K562 (cell line): ENCODE measurements around the gene PRKG1. TPM values are rescaled to one million over a fixed set of nuclear protein-coding genes. Genes with fewer than 3 reads are reported as not detected.

Source experiments
- ATAC-seq: fragments of 200-7000 bp; cut with Tn5 transposase; 3 replicates; pipeline ENCODE4 v1.9.1; 2020; ENCODE audit warnings: moderate library complexity
- BruUV-seq: library from RNA; stranded (reverse); fragments of 400-500 nt; replicated peaks from 2 replicates; lab custom pipeline; 2021; lab: Mats Ljungman, UMichigan
- CTCF ChIA-PET: fragments of 300-600 bp; formaldehyde crosslinking; extraction: SDS; loops from one replicate; lab custom pipeline; 2021; ENCODE audit warnings: low intra/inter-chr PET ratio; lab: Yijun Ruan, JAX
- POLR2A ChIA-PET: fragments of 300-600, 350-650 bp; sonication (Branson Sonifier 250); formaldehyde crosslinking; extraction: SDS; loops from one replicate; lab custom pipeline; 2021; ENCODE audit warnings: antibody characterized with exemption, inconsistent platforms; lab: Yijun Ruan, JAX
- DNase-seq, 4 experiments: peaks; one replicate each; pipeline versions ENCODE4 v3.0.0 to v3.0.0-alpha.2; 2011 to 2018; ENCODE audit warnings: low spot score in 3 of 4, mixed read lengths in 3 of 4; ENCODE audit errors: extremely low read depth in 1 of 4
- FAIRE-seq: peaks from 2 replicates; lab custom pipeline; 2011; peaks lifted over from hg19 to GRCh38; lab: Jason Lieb, UNC
- H2AFZ ChIP-seq: 2 replicates; pipeline ENCODE4 v1.6.0; 2011; ENCODE audit warnings: low read depth, low read length, control low read depth, inconsistent platforms
- H3K27ac ChIP-seq: fragments of 200-600 bp; 3 replicates; pipeline ENCODE4 v1.8.0; 2011; ENCODE audit warnings: low read depth, mild to moderate bottlenecking, control low read depth, inconsistent platforms, low read length, moderate library complexity, mixed read lengths; ENCODE audit errors: extremely low read depth
- H3K27me3 ChIP-seq, 2 experiments: fragments of 300-600 bp in 1 of 2; 2 replicates in 1 of 2; 3 replicates in 1 of 2; pipeline versions ENCODE4 v1.6.0 to v1.8.0; 2011; ENCODE audit warnings: inconsistent platforms in 2 of 2, low read length in 2 of 2, mild to moderate bottlenecking in 1 of 2, mixed read lengths in 1 of 2, moderate library complexity in 1 of 2; ENCODE audit not compliant: control insufficient read depth in 2 of 2, insufficient read depth in 2 of 2
- H3K36me3 ChIP-seq: fragments of 300-600 bp; 3 replicates; pipeline ENCODE4 v1.8.0; 2011; ENCODE audit warnings: mild to moderate bottlenecking, low read length, inconsistent platforms; ENCODE audit not compliant: control insufficient read depth, insufficient read depth
- H3K4me1 ChIP-seq, 2 experiments: fragments of 200-600 bp in 1 of 2; replicated peaks in 1 of 2; 2 replicates in 1 of 2; 3 replicates in 1 of 2; pipeline versions ENCODE4 v1.5.1 to v1.8.0; 2011; ENCODE audit warnings: inconsistent platforms in 2 of 2, low read length in 2 of 2, mild to moderate bottlenecking in 1 of 2, mixed read lengths in 1 of 2, moderate library complexity in 1 of 2; ENCODE audit not compliant: control insufficient read depth in 2 of 2, insufficient read depth in 2 of 2
- H3K4me2 ChIP-seq: 2 replicates; pipeline ENCODE4 v1.6.1; 2011; ENCODE audit warnings: low read length, control low read depth, inconsistent platforms, mixed read lengths; ENCODE audit not compliant: insufficient read depth
- H3K4me3 ChIP-seq: fragments of 200-600 bp; sonication (generic), shearing (Covaris generic); 2 replicates; pipeline ENCODE4 v1.5.1; 2016; ENCODE audit warnings: control low read depth, inconsistent platforms
- H3K79me2 ChIP-seq: fragments of 200-600 bp; 3 replicates; pipeline ENCODE4 v1.8.0; 2011; ENCODE audit warnings: low read length, inconsistent platforms; ENCODE audit not compliant: control insufficient read depth, insufficient read depth
- H3K9ac ChIP-seq, 2 experiments: 2 replicates each; pipeline versions ENCODE4 v1.6.0 to v1.6.1; 2011; ENCODE audit warnings: low read depth in 2 of 2, low read length in 2 of 2, control low read depth in 1 of 2, inconsistent platforms in 1 of 2, mild to moderate bottlenecking in 1 of 2, mixed read lengths in 1 of 2; ENCODE audit not compliant: insufficient read depth in 1 of 2
- H3K9me1 ChIP-seq: one replicate; pipeline ENCODE4 v1.6.0; 2011; ENCODE audit warnings: inconsistent platforms, mild to moderate bottlenecking, low read length, moderate library complexity; ENCODE audit not compliant: control insufficient read depth, insufficient read depth
- H3K9me3 ChIP-seq: replicated peaks from 2 replicates; pipeline ENCODE4 v1.5.1; 2011; ENCODE audit warnings: low read depth, low read length, inconsistent platforms; ENCODE audit not compliant: control insufficient read depth, insufficient read depth
- H4K20me1 ChIP-seq: replicated peaks from 2 replicates; pipeline ENCODE4 v1.6.1; 2011; ENCODE audit warnings: low read length, inconsistent platforms, mixed read lengths; ENCODE audit not compliant: control insufficient read depth, insufficient read depth
- BMI1 ChIP-seq: fragments of 150-350 bp; IDR thresholded peaks from 2 replicates; pipeline ENCODE4 v1.6.1; 2014; ENCODE audit warnings: low read length
- GTF3C2 ChIP-seq: IDR thresholded peaks from 3 replicates; pipeline ENCODE4 v1.6.1; 2011; ENCODE audit warnings: borderline replicate concordance, mild to moderate bottlenecking, moderate library complexity; ENCODE audit not compliant: insufficient read length; ENCODE audit errors: extremely low read depth
- MXI1 ChIP-seq: IDR thresholded peaks from 2 replicates; pipeline ENCODE4 v1.6.1; 2011; ENCODE audit warnings: low read depth, mild to moderate bottlenecking, improper control_type of control experiment, low read length
- NCOA1 ChIP-seq: fragments of 450-650 bp; IDR thresholded peaks from 2 replicates; pipeline ENCODE4 v1.6.1; 2016; ENCODE audit warnings: low read depth
- NR0B1 ChIP-seq: fragments of 450-650 bp; IDR thresholded peaks from one replicate; pipeline ENCODE4 v1.6.1; 2018; ENCODE audit warnings: mild to moderate bottlenecking, moderate library complexity; ENCODE audit not compliant: partially characterized antibody
- SMARCB1 ChIP-seq: IDR thresholded peaks from 2 replicates; pipeline ENCODE4 v1.6.1; 2011; ENCODE audit warnings: improper control_type of control experiment, low read depth; ENCODE audit not compliant: insufficient read length
- SNIP1 ChIP-seq: fragments of 450-650 bp; IDR thresholded peaks from 2 replicates; pipeline ENCODE4 v1.7.1; 2017; ENCODE audit warnings: low read depth, mild to moderate bottlenecking
- SPI1 ChIP-seq: IDR thresholded peaks from 2 replicates; pipeline ENCODE4 v1.6.1; 2011; ENCODE audit warnings: low read depth, low read length, control low read depth, borderline replicate concordance
- SREBF1 ChIP-seq: fragments of 150-350 bp; IDR thresholded peaks from 2 replicates; pipeline ENCODE4 v1.6.1; 2014; ENCODE audit warnings: antibody characterized with exemption, low read depth, low read length, borderline replicate concordance
- THAP7 ChIP-seq: fragments of 250-450 bp; sonication (Bioruptor Pico); IDR thresholded peaks from 2 replicates; pipeline ENCODE4 v1.5.0; 2021
- ZNF146 ChIP-seq: IDR thresholded peaks from one replicate; pipeline ENCODE4 v1.6.1; 2018; ENCODE audit warnings: missing compliant biosample characterization; ENCODE audit not compliant: unreplicated experiment
- ZSCAN32 ChIP-seq: fragments of 450-650 bp; formaldehyde crosslinking; IDR thresholded peaks from 2 replicates; pipeline ENCODE4 v1.4.0; 2020; ENCODE audit warnings: mild to moderate bottlenecking, moderate library complexity
- WGBS: fragments of 100-300 bp; shearing (Covaris generic); methylation state at CpG from one replicate; pipeline ENCODE4 v1.1.6; 2016; ENCODE audit warnings: low coverage, mixed read lengths; ENCODE audit not compliant: insufficient coverage; ENCODE audit errors: missing lambda C conversion rate; 5-methylcytosine and 5-hydroxymethylcytosine counted together
- in situ Hi-C: fragments of 300-500 bp; cut with MboI; formaldehyde crosslinking; loops from 4 replicates; pipeline ENCODE4 v1.15.0; 2018; ENCODE audit warnings: inconsistent platforms, mixed read lengths
- intact Hi-C: fragments of 100-400 bp; cut with micrococcal nuclease; formaldehyde crosslinking; loops from 2 replicates; pipeline ENCODE4 v1.14.2; 2022
- polyA plus RNA-seq, 8 experiments: library from polyadenylated mRNA; depleted of rRNA in 4 of 8; stranded (reverse) in 5 of 8; unstranded in 3 of 8; fragments of >200 nt; fragmentation: Nextera tagmentation in 2 of 8; fragmentation: Illumina TruSeq in 1 of 8; extraction: Ambion mirVana in 2 of 8; extraction: Trizol in 1 of 8; gene quantifications; 2 replicates each; pipeline versions ENCODE4 v1.2.1 to v1.2.3, GENCODE V29; 2011 to 2014; ENCODE audit warnings: inconsistent platforms in 1 of 8, missing spikeins in 1 of 8
- total RNA-seq, 7 experiments: library from RNA; depleted of rRNA in 6 of 7; stranded (reverse); fragments of >200 nt in 6 of 7; fragmentation: Illumina TruSeq in 2 of 7; extraction: Trizol in 2 of 7; gene quantifications; 2 replicates each; pipeline versions ENCODE4 v1.2.1 to v1.2.3, GENCODE V29; 2011 to 2021; ENCODE audit warnings: low replicate concordance in 1 of 7

Gene PRKG1
- total and polyA plus RNA-seq, 9 of the 15 experiments (the other 6 are each of a cell fraction or from before 2014, with no cell fraction given): 0.22 TPM; not detected in 8

GRCh38 chr10:51838471-51838870 lies 764.2 kb downstream of the PRKG1 start (continued):
- TF ChIP-seq SREBF1: no peak
- no peak for TF ChIP-seq SPI1

- TF ChIP-seq SMARCB1: no peak
- TF ChIP-seq NCOA1: no peak
- no peak for TF ChIP-seq GTF3C2
- TF ChIP-seq MXI1: no peak
- TF ChIP-seq BMI1: no peak
- TF ChIP-seq SNIP1: no peak
- no peak for TF ChIP-seq ZNF146
- TF ChIP-seq NR0B1: no peak
- TF ChIP-seq THAP7 (CRISPR knock-in tag): no peak
- TF ChIP-seq ZSCAN32: no peak
- ATAC-seq (no peak), FAIRE-seq (no peak), DNase-seq (no peak)
- H3K4me2 ChIP-seq: no peak overlapping the region
- 0% methylated on average over 2 of the region's 2 CpGs for WGBS
- BruUV-seq: no TSS peak
- no peak overlapping the region for H2AFZ ChIP-seq
- H3K36me3 ChIP-seq: no peaks in the 10 kb centered on the region
- in situ Hi-C loops: no loop called here
- intact Hi-C loops: no loop called here
- CTCF ChIA-PET: no interaction called here
- H3K79me2 ChIP-seq: no peaks in the 10 kb centered on the region
- H3K4me1 ChIP-seq: no peaks in the 10 kb centered on the region
- no peak overlapping the region for H3K27ac ChIP-seq
- H4K20me1 ChIP-seq: no peaks in the 10 kb centered on the region
- no peaks in the 10 kb centered on the region; the same call in 1 of the 2 replicates for H3K9me3 ChIP-seq
- no peaks in the 10 kb centered on the region for H3K9me1 ChIP-seq
- no peaks in the 10 kb centered on the region for H3K27me3 ChIP-seq
- no peak overlapping the region for H3K9ac ChIP-seq
- no peak overlapping the region for H3K4me3 ChIP-seq
- POLR2A ChIA-PET: no interaction called here
Measured at GRCh38 chr10:51843966-51844365, 769.7 kb downstream of the PRKG1 start.
